ENCODE results near the gene HYCC2. TPM values are rescaled to one million over a fixed set of nuclear protein-coding genes. Genes with fewer than 3 reads are reported as not detected.

The HYCC2 gene
- total and polyA plus RNA-seq, 2 of the 8 experiments (the other 6 are each of a cell fraction or from before 2014, with no cell fraction given) = 0.86 to 8.0 TPM

- TF ChIP-seq, protein P1, sequence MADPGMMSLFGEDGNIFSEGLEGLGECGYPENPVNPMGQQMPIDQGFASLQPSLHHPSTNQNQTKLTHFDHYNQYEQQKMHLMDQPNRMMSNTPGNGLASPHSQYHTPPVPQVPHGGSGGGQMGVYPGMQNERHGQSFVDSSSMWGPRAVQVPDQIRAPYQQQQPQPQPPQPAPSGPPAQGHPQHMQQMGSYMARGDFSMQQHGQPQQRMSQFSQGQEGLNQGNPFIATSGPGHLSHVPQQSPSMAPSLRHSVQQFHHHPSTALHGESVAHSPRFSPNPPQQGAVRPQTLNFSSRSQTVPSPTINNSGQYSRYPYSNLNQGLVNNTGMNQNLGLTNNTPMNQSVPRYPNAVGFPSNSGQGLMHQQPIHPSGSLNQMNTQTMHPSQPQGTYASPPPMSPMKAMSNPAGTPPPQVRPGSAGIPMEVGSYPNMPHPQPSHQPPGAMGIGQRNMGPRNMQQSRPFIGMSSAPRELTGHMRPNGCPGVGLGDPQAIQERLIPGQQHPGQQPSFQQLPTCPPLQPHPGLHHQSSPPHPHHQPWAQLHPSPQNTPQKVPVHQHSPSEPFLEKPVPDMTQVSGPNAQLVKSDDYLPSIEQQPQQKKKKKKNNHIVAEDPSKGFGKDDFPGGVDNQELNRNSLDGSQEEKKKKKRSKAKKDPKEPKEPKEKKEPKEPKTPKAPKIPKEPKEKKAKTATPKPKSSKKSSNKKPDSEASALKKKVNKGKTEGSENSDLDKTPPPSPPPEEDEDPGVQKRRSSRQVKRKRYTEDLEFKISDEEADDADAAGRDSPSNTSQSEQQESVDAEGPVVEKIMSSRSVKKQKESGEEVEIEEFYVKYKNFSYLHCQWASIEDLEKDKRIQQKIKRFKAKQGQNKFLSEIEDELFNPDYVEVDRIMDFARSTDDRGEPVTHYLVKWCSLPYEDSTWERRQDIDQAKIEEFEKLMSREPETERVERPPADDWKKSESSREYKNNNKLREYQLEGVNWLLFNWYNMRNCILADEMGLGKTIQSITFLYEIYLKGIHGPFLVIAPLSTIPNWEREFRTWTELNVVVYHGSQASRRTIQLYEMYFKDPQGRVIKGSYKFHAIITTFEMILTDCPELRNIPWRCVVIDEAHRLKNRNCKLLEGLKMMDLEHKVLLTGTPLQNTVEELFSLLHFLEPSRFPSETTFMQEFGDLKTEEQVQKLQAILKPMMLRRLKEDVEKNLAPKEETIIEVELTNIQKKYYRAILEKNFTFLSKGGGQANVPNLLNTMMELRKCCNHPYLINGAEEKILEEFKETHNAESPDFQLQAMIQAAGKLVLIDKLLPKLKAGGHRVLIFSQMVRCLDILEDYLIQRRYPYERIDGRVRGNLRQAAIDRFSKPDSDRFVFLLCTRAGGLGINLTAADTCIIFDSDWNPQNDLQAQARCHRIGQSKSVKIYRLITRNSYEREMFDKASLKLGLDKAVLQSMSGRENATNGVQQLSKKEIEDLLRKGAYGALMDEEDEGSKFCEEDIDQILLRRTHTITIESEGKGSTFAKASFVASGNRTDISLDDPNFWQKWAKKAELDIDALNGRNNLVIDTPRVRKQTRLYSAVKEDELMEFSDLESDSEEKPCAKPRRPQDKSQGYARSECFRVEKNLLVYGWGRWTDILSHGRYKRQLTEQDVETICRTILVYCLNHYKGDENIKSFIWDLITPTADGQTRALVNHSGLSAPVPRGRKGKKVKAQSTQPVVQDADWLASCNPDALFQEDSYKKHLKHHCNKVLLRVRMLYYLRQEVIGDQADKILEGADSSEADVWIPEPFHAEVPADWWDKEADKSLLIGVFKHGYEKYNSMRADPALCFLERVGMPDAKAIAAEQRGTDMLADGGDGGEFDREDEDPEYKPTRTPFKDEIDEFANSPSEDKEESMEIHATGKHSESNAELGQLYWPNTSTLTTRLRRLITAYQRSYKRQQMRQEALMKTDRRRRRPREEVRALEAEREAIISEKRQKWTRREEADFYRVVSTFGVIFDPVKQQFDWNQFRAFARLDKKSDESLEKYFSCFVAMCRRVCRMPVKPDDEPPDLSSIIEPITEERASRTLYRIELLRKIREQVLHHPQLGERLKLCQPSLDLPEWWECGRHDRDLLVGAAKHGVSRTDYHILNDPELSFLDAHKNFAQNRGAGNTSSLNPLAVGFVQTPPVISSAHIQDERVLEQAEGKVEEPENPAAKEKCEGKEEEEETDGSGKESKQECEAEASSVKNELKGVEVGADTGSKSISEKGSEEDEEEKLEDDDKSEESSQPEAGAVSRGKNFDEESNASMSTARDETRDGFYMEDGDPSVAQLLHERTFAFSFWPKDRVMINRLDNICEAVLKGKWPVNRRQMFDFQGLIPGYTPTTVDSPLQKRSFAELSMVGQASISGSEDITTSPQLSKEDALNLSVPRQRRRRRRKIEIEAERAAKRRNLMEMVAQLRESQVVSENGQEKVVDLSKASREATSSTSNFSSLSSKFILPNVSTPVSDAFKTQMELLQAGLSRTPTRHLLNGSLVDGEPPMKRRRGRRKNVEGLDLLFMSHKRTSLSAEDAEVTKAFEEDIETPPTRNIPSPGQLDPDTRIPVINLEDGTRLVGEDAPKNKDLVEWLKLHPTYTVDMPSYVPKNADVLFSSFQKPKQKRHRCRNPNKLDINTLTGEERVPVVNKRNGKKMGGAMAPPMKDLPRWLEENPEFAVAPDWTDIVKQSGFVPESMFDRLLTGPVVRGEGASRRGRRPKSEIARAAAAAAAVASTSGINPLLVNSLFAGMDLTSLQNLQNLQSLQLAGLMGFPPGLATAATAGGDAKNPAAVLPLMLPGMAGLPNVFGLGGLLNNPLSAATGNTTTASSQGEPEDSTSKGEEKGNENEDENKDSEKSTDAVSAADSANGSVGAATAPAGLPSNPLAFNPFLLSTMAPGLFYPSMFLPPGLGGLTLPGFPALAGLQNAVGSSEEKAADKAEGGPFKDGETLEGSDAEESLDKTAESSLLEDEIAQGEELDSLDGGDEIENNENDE (IDR thresholded peaks at IDR 0.05; ENCODE audit: insufficient replicate concordance, low read length) = no peak
- TF ChIP-seq SRF (IDR thresholded peaks at IDR 0.05; ENCODE audit: low read depth, low read length) = no peak
- peak in 1 of 2 experiments; percentile 19; a peak in 2 of 4 replicates for TF ChIP-seq RAD21 (IDR thresholded peaks at IDR 0.05 in 1 of 2, conservative IDR thresholded peaks at IDR 0.05 in 1 of 2; ENCODE audit: low read depth in 2 of 2, low read length in 2 of 2)
- TF ChIP-seq TAF1 (IDR thresholded peaks at IDR 0.05; ENCODE audit: low read depth, low read length) = peak; percentile 91
- 0 out of 2 replicates have a peak, but pooled peaks have one; percentile 38 for TF ChIP-seq POLR2AphosphoS5 (IDR thresholded peaks at IDR 0.05; ENCODE audit: low read depth, low read length)
- peak; percentile 92 for TF ChIP-seq SP1 (IDR thresholded peaks at IDR 0.05; ENCODE audit: low read depth, low read length)
- TF ChIP-seq RXRA (IDR thresholded peaks at IDR 0.05; ENCODE audit: insufficient read depth, low read depth, low read length) = no peak
- TF ChIP-seq SIX5 (IDR thresholded peaks at IDR 0.05; ENCODE audit: low read depth, low read length) = peak; percentile 33
- no peak for TF ChIP-seq RNF2 (IDR thresholded peaks at IDR 0.05; ENCODE audit: borderline replicate concordance, low read depth, low read length, missing control alignments, poor library complexity, severe bottlenecking)
- TF ChIP-seq POU5F1 (IDR thresholded peaks at IDR 0.05; ENCODE audit: low read depth, low read length) = 0 out of 2 replicates have a peak, but pooled peaks have one; percentile 7
Observed at GRCh38 chr2:201071479-201072200, at the start of gene HYCC2, which contains the start of gene NDUFB3 (continued).

All from H1 (cell line).